Activated T-cell treated with anti-CD3 and anti-CD28 coated beads for 1 hour (primary cell): ENCODE results near the gene GUCD1.

Experiments
- DNase-seq: peaks from one replicate; pipeline ENCODE4 v3.0.0-alpha.2; 2020; ENCODE audit warnings: low read depth

The GUCD1 gene

GRCh38 chr22:24590596-24591173, 35.7 kb upstream of the GUCD1 start:
- no peak for DNase-seq

GRCh38 chr22:24589518-24590030, 34.6 kb upstream of the GUCD1 start:
- no peak for DNase-seq

GRCh38 chr22:24588757-24589481, 34.0 kb upstream of the GUCD1 start:
- no peak for DNase-seq

GRCh38 chr22:24588381-24588756, 33.4 kb upstream of the GUCD1 start:
- no peak for DNase-seq

GRCh38 chr22:24587948-24588347, 33.0 kb upstream of the GUCD1 start:
- no peak for DNase-seq

GRCh38 chr22:24587251-24587650, 32.3 kb upstream of the GUCD1 start:
- DNase-seq, result no peak

GRCh38 chr22:24585927-24586546, 31.1 kb upstream of the GUCD1 start:
- no peak for DNase-seq

GRCh38 chr22:24585461-24585860, 30.5 kb upstream of the GUCD1 start:
- no peak for DNase-seq

GRCh38 chr22:24584871-24585411, 30.0 kb upstream of the GUCD1 start:
- DNase-seq, result no peak

GRCh38 chr22:24584166-24584790, 29.3 kb upstream of the GUCD1 start:
- no peak for DNase-seq

- no peak for DNase-seq
Measured at GRCh38 chr22:24583221-24584165, 28.6 kb upstream of the GUCD1 start.

- no peak for DNase-seq
Measured at GRCh38 chr22:24582056-24582814, 27.3 kb upstream of the GUCD1 start.

GRCh38 chr22:24580276-24580675, 25.3 kb upstream of the GUCD1 start:
- no peak for DNase-seq

GRCh38 chr22:24579258-24579601, 24.3 kb upstream of the GUCD1 start:
- no peak for DNase-seq

GRCh38 chr22:24578355-24579257, 23.7 kb upstream of the GUCD1 start:
- DNase-seq, result no peak

- no peak for DNase-seq
Measured at GRCh38 chr22:24576778-24577177, 21.8 kb upstream of the GUCD1 start.

- DNase-seq, result no peak
Measured at GRCh38 chr22:24571266-24571665, 16.3 kb upstream of the GUCD1 start.

GRCh38 chr22:24567668-24568067, 12.7 kb upstream of the GUCD1 start:
- no peak for DNase-seq

- DNase-seq, result no peak
Measured at GRCh38 chr22:24566899-24567511, 12.1 kb upstream of the GUCD1 start.
